HepG2 (cell line): Measurements from ENCODE around the gene PCYOX1L. TPM values are rescaled to one million over a fixed set of nuclear protein-coding genes. Genes with fewer than 3 reads are reported as not detected.

Experiments
- CEBPB ChIP-seq: IDR thresholded peaks from 2 replicates; pipeline ENCODE4 v1.6.1; 2011; ENCODE audit warnings: low read depth, low read length, improper control_type of control experiment, borderline replicate concordance
- EEA1 ChIP-seq: sonication (generic); formaldehyde crosslinking; IDR thresholded peaks from 2 replicates; pipeline ENCODE4 v1.5.1; 2020; ENCODE audit warnings: mild to moderate bottlenecking, missing genetic modification reagents, borderline replicate concordance
- IKZF4 ChIP-seq: sonication (generic); formaldehyde crosslinking; IDR thresholded peaks from 2 replicates; pipeline ENCODE4 v1.5.1; 2020; ENCODE audit warnings: borderline replicate concordance, mild to moderate bottlenecking, low read depth, missing genetic modification reagents; ENCODE audit errors: not compliant biosample characterization
- MAFK ChIP-seq, 2 experiments: IDR thresholded peaks in 1 of 2; conservative IDR thresholded peaks in 1 of 2; 2 replicates each; pipeline ENCODE4 v1.6.1; 2011; ENCODE audit warnings: improper control_type of control experiment in 2 of 2, low read length in 2 of 2
- MYNN ChIP-seq: sonication (generic); formaldehyde crosslinking; IDR thresholded peaks from 2 replicates; pipeline ENCODE4 v1.4.0; 2020; ENCODE audit warnings: mild to moderate bottlenecking, low read depth, missing genetic modification reagents
- PRMT3 ChIP-seq: sonication (generic); formaldehyde crosslinking; IDR thresholded peaks from 2 replicates; pipeline ENCODE4 v1.8.1; 2022; ENCODE audit warnings: low read depth, mild to moderate bottlenecking, moderate library complexity, missing genetic modification reagents, borderline replicate concordance
- U2AF2 ChIP-seq: fragments of 200-400 bp; formaldehyde crosslinking; IDR thresholded peaks from 2 replicates; pipeline ENCODE4 v1.6.1; 2017; ENCODE audit warnings: low read depth, mild to moderate bottlenecking, low read length
- ZBTB4 ChIP-seq: sonication (generic); formaldehyde crosslinking; IDR thresholded peaks from 2 replicates; pipeline ENCODE4 v1.4.0; 2020; ENCODE audit warnings: missing genetic modification reagents, mild to moderate bottlenecking, borderline replicate concordance
- ZNF331 ChIP-seq: sonication (generic); formaldehyde crosslinking; IDR thresholded peaks from 2 replicates; pipeline ENCODE4 v1.4.0; 2020; ENCODE audit warnings: missing genetic modification reagents
- ZNF720 ChIP-seq: sonication (generic); formaldehyde crosslinking; IDR thresholded peaks from 2 replicates; pipeline ENCODE4 v1.4.0; 2020; ENCODE audit warnings: missing genetic modification reagents
- polyA plus RNA-seq, 8 experiments: library from polyadenylated mRNA; depleted of rRNA in 3 of 8; stranded (reverse) in 7 of 8; unstranded in 1 of 8; fragments of >200 nt; fragmentation: Illumina TruSeq in 4 of 8; extraction: Trizol in 4 of 8; gene quantifications; 2 replicates each; pipeline versions ENCODE4 v1.2.1 to v1.2.3, GENCODE V29; 2011 to 2016; ENCODE audit warnings: low read depth in 4 of 8, missing spikeins in 1 of 8, mixed read lengths in 1 of 8; ENCODE audit not compliant: insufficient read depth in 1 of 8
- total RNA-seq, 5 experiments: library from RNA; depleted of rRNA; stranded (reverse); fragments of >200 nt; fragmentation: Illumina TruSeq; extraction: Trizol; gene quantifications; 2 replicates each; pipeline ENCODE4 v1.2.3, GENCODE V29; 2016; ENCODE audit warnings: low read depth in 1 of 5
- TF ChIP-seq, protein P1 (sequence below): sonication (generic); formaldehyde crosslinking; IDR thresholded peaks from 2 replicates; pipeline ENCODE4 v1.4.0; 2020; ENCODE audit warnings: missing genetic modification reagents
- TF ChIP-seq, protein P2 (sequence below): IDR thresholded peaks from 2 replicates; pipeline ENCODE4 v1.6.1; 2018; ENCODE audit warnings: missing genetic modification reagents
- TF ChIP-seq, protein P3 (sequence below): sonication (generic); formaldehyde crosslinking; IDR thresholded peaks from 2 replicates; pipeline ENCODE4 v1.4.0; 2020; ENCODE audit warnings: low read depth, missing genetic modification reagents

PCYOX1L gene
- total and polyA plus RNA-seq, 2 of the 13 experiments (the other 11 are each of a cell fraction or from before 2014, with no cell fraction given), result 1.00 to 3.7 TPM

DNA sequence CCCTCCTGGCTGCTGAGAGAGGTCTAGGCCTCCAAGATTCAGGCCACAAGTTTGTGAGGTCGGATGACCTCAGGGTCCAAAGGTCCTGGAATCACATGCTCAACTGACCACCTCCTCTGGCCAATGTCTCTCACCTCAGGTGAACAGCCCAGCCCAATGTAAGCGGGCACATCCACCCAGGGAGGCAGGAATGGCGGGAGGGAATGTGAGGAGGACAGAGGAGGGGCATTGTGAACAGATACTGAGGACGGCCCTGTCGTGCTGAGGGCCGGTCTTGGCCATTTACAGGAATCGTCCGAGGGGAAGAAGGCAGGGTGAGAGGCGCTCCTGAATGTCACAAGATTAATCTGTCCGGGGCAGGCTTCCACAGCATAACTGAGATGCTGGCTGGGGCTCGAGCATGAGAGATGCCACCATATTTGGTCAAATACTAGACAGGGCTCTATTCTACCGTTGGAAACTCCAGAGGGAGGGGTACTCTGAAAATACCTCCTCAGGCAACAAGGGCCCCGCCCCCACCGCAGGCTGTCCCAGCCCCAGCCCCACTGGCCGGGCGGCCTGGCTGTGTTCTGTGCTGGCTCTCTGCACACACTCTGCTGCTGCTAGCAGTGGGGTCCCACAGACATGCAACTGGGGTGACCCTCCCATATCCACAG, 22.7 kb downstream of the PCYOX1L start (continued):
- TF ChIP-seq ZBTB4 (CRISPR knock-in tag) (no peak), MAFK (conservative IDR thresholded peaks at IDR 0.05 in 1 of 2, IDR thresholded peaks at IDR 0.05 in 1 of 2; ENCODE audit: low read length in 2 of 2) (no peak), PRMT3 (no peak), EEA1 (CRISPR knock-in tag) (no peak), ZNF720 (CRISPR knock-in tag) (no peak), CEBPB (no peak), ZNF331 (no peak), MYNN (CRISPR knock-in tag) (no peak), U2AF2 (no peak), IKZF4 (no peak)
- TF ChIP-seq, protein P1, sequence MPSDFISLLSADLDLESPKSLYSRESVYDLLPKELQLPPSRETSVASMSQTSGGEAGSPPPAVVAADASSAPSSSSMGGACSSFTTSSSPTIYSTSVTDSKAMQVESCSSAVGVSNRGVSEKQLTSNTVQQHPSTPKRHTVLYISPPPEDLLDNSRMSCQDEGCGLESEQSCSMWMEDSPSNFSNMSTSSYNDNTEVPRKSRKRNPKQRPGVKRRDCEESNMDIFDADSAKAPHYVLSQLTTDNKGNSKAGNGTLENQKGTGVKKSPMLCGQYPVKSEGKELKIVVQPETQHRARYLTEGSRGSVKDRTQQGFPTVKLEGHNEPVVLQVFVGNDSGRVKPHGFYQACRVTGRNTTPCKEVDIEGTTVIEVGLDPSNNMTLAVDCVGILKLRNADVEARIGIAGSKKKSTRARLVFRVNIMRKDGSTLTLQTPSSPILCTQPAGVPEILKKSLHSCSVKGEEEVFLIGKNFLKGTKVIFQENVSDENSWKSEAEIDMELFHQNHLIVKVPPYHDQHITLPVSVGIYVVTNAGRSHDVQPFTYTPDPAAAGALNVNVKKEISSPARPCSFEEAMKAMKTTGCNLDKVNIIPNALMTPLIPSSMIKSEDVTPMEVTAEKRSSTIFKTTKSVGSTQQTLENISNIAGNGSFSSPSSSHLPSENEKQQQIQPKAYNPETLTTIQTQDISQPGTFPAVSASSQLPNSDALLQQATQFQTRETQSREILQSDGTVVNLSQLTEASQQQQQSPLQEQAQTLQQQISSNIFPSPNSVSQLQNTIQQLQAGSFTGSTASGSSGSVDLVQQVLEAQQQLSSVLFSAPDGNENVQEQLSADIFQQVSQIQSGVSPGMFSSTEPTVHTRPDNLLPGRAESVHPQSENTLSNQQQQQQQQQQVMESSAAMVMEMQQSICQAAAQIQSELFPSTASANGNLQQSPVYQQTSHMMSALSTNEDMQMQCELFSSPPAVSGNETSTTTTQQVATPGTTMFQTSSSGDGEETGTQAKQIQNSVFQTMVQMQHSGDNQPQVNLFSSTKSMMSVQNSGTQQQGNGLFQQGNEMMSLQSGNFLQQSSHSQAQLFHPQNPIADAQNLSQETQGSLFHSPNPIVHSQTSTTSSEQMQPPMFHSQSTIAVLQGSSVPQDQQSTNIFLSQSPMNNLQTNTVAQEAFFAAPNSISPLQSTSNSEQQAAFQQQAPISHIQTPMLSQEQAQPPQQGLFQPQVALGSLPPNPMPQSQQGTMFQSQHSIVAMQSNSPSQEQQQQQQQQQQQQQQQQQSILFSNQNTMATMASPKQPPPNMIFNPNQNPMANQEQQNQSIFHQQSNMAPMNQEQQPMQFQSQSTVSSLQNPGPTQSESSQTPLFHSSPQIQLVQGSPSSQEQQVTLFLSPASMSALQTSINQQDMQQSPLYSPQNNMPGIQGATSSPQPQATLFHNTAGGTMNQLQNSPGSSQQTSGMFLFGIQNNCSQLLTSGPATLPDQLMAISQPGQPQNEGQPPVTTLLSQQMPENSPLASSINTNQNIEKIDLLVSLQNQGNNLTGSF (CRISPR knock-in tag), result no peak
- TF ChIP-seq, protein P2, sequence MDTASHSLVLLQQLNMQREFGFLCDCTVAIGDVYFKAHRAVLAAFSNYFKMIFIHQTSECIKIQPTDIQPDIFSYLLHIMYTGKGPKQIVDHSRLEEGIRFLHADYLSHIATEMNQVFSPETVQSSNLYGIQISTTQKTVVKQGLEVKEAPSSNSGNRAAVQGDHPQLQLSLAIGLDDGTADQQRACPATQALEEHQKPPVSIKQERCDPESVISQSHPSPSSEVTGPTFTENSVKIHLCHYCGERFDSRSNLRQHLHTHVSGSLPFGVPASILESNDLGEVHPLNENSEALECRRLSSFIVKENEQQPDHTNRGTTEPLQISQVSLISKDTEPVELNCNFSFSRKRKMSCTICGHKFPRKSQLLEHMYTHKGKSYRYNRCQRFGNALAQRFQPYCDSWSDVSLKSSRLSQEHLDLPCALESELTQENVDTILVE (CRISPR knock-in tag), result no peak
- TF ChIP-seq, protein P3, sequence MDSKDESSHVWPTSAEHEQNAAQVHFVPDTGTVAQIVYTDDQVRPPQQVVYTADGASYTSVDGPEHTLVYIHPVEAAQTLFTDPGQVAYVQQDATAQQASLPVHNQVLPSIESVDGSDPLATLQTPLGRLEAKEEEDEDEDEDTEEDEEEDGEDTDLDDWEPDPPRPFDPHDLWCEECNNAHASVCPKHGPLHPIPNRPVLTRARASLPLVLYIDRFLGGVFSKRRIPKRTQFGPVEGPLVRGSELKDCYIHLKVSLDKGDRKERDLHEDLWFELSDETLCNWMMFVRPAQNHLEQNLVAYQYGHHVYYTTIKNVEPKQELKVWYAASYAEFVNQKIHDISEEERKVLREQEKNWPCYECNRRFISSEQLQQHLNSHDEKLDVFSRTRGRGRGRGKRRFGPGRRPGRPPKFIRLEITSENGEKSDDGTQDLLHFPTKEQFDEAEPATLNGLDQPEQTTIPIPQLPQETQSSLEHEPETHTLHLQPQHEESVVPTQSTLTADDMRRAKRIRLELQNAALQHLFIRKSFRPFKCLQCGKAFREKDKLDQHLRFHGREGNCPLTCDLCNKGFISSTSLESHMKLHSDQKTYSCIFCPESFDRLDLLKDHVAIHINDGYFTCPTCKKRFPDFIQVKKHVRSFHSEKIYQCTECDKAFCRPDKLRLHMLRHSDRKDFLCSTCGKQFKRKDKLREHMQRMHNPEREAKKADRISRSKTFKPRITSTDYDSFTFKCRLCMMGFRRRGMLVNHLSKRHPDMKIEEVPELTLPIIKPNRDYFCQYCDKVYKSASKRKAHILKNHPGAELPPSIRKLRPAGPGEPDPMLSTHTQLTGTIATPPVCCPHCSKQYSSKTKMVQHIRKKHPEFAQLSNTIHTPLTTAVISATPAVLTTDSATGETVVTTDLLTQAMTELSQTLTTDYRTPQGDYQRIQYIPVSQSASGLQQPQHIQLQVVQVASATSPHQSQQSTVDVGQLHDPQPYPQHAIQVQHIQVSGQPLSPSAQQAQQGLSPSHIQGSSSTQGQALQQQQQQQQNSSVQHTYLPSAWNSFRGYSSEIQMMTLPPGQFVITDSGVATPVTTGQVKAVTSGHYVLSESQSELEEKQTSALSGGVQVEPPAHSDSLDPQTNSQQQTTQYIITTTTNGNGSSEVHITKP, result no peak
